Cortex of kidney (tissue), 1 donor: ENCODE results near the gene CPTP.

Experiments used
- DNase-seq: peaks from one replicate; lab custom pipeline; 2025; lab: John Stamatoyannopoulos, UW

CPTP gene

DNA sequence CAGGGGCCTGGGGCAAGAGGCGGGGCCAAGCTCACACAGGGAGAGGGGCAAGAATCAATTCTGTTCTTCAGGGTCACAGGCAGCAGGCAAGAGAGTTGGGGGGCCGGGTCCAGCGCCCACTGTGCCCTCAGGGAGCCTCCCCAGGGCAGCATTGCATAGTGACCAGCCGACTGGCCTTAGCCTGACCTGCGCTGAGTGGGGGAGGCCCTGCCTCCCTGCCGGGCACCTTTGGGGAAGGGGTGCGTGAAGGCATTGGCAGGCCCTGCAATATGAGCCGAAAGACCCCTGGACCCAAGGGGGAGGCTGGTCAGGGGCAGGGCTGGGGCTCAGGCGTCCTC lies 32.2 kb upstream of the CPTP start:
- DNase-seq: no peak

GRCh38 chr1:1292851-1293250 lies 31.8 kb upstream of the CPTP start:
- no peak for DNase-seq

- DNase-seq: no peak
These were observed 31.0 kb upstream of the CPTP start for GRCh38 chr1:1293263-1294249.

DNA sequence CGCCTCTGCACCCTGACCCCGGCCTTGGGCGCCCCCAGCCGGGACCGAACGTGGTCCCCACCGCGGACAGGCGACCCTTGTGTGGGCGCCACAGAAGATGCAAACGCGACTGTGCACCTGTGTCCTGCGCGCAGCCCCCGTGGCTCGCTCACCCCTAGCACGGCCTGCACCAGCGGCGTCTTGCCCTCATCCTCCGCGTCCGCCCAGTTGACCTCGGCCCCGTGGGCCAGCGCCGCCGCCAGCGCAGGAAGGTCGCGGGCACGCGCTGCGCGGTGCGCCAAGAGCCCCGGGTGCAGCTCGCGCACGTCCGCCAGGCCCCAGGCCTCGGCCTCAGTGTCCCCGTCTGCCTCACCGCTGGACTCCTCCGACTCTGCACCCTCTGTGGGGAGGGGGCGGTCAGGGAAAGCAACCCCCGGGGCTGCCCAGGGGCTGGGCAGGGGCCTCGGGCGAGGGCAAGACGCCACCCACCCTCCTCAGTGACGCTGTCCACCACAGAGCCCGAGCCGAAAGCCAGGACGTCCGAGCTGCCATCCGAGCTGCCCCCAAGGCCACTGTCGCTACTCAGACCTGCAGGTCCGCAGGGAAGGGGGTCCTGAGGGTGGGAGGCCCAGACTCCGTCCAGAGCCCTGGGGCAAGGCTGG lies 30.2 kb upstream of the CPTP start:
- no peak for DNase-seq

DNA sequence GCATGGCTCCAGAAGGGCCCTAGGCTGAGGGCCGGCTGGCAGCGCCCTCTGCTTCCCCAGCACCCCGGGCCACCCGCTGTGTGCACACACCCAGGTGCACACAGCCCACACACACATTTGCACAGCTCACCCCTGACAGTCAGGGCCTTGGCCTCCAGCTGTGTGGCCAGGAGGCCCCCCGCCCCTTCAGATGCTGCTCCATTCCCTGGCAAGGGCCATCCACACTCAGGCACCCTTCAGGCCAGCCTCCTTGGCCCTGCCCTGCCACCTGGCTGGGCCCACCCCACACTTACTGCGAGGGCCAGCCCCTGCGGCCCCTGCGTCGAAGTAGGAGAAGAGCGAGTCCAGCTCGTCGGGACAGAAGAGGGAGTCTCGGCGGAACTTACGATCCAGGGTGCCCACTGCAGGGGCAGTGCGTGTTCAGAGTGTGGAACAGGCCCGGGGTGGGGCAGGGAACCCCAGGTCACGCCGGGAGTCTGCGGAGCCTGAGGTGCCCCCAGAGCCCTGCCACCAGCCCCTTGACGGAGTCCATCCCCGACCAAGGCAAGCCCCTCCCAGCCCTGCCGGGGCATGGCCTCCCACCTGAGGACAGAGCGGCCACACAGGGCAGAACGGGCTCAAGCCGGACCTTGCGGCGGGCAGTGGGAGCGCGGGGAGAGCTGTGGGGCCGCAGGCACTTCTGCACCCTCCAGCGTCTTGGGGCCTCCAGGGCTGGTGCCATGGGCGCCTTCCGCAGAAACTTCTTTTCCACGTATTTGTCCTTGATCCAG lies 29.3 kb upstream of the CPTP start:
- no peak for DNase-seq

DNA sequence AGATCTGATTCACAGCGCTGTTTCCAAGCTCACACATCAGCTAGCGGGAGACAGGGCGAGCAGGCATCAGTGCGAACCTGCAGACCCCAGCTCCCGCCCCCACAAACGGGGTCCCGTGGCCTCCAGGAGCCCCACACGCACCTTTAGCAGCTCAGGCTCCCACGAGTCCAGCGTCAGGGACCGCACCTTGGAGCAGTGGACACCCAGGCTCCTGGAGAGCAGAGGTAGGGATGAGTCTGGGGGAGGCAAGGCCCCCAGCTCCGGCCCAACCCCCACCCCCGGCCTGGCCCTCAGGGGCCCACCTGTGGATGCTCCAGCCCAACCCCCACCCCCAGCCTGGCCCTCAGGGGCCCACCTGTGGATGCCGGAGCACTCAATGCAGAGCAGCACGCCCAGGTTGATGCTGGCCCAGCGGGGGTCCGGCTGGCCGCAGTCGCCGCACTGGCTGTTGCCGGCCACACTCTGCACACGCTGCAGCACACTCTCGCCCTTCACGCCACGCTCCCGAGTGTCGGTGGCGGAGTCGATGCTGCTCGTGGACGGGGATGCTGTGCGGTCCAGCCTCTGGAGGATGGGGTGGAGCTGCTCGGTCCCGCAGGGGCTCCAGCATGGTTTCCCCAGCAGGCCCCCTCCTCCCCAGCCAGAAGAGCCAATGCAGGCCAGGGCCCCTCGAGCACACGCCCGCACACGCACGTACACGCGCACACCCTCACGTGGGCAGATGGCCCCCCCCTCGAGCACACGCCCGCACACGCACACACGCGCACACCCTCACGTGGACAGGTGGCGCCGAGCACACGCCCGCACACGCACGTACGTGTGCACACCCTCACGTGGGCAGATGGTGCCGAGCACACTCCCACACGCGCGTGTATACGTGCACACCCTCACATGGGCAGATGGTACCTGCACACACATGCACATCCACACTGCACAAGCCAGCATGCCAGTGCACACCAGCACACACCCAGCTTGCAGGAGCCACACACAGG lies 28.2 kb upstream of the CPTP start:
- DNase-seq: no peak

- DNase-seq: no peak
These were observed 26.7 kb upstream of the CPTP start for GRCh38 chr1:1297802-1298424.

DNA sequence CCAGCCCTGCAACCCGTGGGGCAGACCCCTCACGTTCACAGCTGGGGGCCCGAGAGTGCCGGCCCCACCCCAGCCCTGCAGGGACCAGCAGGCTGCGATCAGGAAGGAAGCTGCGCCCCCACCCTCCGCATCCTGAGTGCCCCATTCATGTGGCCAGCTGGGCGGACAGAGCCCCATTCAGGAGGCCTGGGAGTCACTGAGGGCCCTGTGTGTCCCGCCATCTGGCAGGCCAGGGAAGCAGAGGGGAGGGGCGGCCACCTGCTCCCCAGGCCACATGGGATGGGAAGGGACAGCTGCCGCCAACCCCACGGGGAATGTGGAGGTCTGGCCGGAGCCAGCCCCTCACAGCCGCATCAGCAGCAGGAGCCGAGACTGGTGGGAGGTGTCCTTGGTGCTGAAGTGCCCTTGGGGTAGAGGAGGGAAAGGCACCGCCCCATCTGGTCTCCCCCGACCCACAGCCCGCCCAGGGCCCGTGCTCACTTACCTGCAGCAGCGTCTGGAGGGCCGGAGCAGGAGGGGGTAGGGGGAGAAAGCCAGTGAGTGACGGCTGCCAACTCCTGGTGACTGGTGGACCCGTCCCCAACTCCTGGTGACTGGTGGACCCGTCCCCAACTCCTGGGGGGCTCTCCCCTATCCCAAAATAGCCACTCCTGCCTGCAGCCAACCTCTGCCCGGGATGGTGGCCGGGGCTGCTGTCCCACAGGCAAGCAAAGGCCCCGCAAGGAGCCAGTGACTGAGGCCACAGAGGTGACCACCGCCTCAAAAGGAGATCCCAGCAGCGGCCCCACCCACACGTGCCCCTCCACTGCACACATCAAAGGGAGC lies 25.5 kb upstream of the CPTP start:
- DNase-seq: no peak

DNA sequence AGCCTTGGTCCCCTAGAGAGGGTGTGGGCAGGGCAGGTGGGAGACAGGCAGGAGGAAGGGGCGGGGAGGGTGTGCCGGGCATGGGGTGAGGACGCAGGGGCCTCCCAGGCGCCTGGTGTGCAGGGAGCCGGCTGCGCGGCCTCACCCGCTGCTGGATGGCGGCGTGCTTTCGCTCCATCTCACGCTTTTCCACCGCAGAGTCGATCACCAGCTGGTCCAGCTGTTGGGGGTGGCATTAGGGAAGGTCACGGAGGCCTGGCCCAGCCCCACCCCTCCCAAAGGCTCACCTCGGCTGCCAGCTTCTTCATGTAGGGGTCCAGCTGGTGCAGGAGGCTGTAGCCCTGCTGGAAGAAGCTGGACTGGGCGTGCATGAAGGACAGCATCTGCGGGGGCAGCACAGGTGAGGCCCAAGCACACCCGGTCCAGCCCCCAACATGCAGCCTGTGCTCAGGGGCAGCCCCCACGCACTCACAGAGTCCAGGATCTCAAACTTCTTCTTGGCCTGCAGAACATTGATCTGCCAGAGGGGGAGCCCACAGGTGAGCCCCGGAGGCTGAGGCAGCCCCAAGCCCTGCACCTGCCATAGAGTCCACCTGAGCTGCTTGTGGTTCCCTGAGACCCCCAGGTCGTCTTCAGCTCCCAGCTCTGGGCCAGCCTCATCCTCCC lies 24.8 kb upstream of the CPTP start:
- DNase-seq: no peak

- DNase-seq: no peak
These were observed 24.3 kb upstream of the CPTP start for GRCh38 chr1:1300352-1300739.

DNA sequence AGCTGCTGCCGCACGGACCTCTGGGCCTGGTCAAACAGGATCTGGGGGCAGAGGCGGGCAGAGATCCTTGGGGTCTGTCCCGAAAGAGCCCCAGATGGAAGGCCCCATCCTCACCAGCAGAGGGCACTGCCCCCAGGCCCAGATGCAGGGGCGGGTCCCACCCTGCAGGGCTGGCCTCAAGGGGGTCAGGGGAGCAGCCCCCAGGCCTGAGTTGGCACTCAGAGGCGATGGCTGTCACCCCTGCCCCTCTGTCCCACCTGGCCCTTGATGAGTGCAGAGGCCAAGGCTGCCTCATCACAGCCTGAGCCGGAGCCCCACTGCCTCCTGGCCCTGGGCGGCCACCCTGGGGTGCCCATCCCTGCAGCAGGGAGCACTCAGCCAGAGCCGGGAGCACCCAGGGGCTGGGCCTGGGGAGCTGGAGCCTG lies 22.6 kb upstream of the CPTP start:
- DNase-seq: no peak

GRCh38 chr1:1302951-1303509 lies 21.6 kb upstream of the CPTP start:
- no peak for DNase-seq

- DNase-seq: no peak
These were observed 20.9 kb upstream of the CPTP start for GRCh38 chr1:1303736-1304135.

- no peak for DNase-seq
These were observed 20.0 kb upstream of the CPTP start for GRCh38 chr1:1304331-1305299.

GRCh38 chr1:1305300-1306069 lies 19.1 kb upstream of the CPTP start:
- DNase-seq: no peak

- DNase-seq: no peak
These were observed 18.4 kb upstream of the CPTP start for GRCh38 chr1:1306070-1306660.
